Fibroblast of lung (primary cell): ENCODE measurements around the gene TBX4.

Experiments used
- CTCF ChIP-seq, 2 donors: IDR thresholded peaks in 1 of 2; conservative IDR thresholded peaks in 1 of 2; 1 replicate in 1 of 2; 2 replicates in 1 of 2; pipeline ENCODE4 v1.5.1; 2011 to 2012; ENCODE audit warnings: low read length in 2 of 2, control low read depth in 1 of 2, inconsistent platforms in 1 of 2, low read depth in 1 of 2, mild to moderate bottlenecking in 1 of 2
- EZH2 ChIP-seq: IDR thresholded peaks from 2 replicates; pipeline ENCODE4 v1.5.1; 2012; ENCODE audit warnings: low read length, control low read depth, mild to moderate bottlenecking; ENCODE audit errors: missing control alignments

GRCh38 chr17:61470530-61471136 is 18.4 kb downstream of the TBX4 start:
- TF ChIP-seq CTCF (conservative IDR thresholded peaks at IDR 0.05 in 1 of 2, IDR thresholded peaks at IDR 0.05 in 1 of 2; ENCODE audit: low read depth in 1 of 2, low read length in 2 of 2), result no peak
- no peak for TF ChIP-seq EZH2
